Parathyroid adenoma (tissue), 2 donors: ENCODE data around the gene EYA4.

Experiments
- H2AFZ ChIP-seq: fragments of 300-600 bp; sonication (generic); one replicate; pipeline ENCODE4 v1.7.0; 2017; ENCODE audit warnings: antibody characterized with exemption, mild to moderate bottlenecking
- H3K27ac ChIP-seq: fragments of 300-600 bp; sonication (generic); one replicate; pipeline ENCODE4 v1.7.0; 2017
- H3K27me3 ChIP-seq: fragments of 300-600 bp; sonication (generic); one replicate; pipeline ENCODE4 v1.7.0; 2017; ENCODE audit warnings: low read length; ENCODE audit not compliant: control insufficient read depth, insufficient read depth
- H3K36me3 ChIP-seq: fragments of 300-600 bp; sonication (generic); one replicate; pipeline ENCODE4 v1.7.0; 2017; ENCODE audit warnings: low read length; ENCODE audit not compliant: control insufficient read depth, insufficient read depth
- H3K4me1 ChIP-seq: fragments of 300-600 bp; sonication (generic); one replicate; pipeline ENCODE4 v1.7.0; 2017; ENCODE audit warnings: control low read depth
- H3K4me2 ChIP-seq: fragments of 300-600 bp; sonication (generic); one replicate; pipeline ENCODE4 v1.7.0; 2017; ENCODE audit warnings: low read length
- H3K4me3 ChIP-seq: fragments of 300-600 bp; sonication (generic); one replicate; pipeline ENCODE4 v1.7.0; 2017; ENCODE audit warnings: low read depth, low read length
- H3K79me2 ChIP-seq: fragments of 300-600 bp; sonication (generic); one replicate; pipeline ENCODE4 v1.7.0; 2017; ENCODE audit warnings: control low read depth
- H3K9ac ChIP-seq: fragments of 300-600 bp; sonication (generic); one replicate; pipeline ENCODE4 v1.7.0; 2017; ENCODE audit warnings: mild to moderate bottlenecking
- H3K9me3 ChIP-seq: fragments of 300-600 bp; sonication (generic); one replicate; pipeline ENCODE4 v1.7.0; 2017; ENCODE audit warnings: low read length; ENCODE audit not compliant: control insufficient read depth
- CTCF ChIP-seq: fragments of 300-600 bp; sonication (generic); IDR thresholded peaks from one replicate; pipeline ENCODE4 v1.7.0; 2017; ENCODE audit warnings: antibody characterized with exemption, mild to moderate bottlenecking
- donor health status: primary hyperparathyroidism.

EYA4 gene

GRCh38 chr6:133446789-133447188, 205.6 kb downstream of the EYA4 start:
- H3K27ac ChIP-seq = no peak overlapping the region
- H2AFZ ChIP-seq = no peak overlapping the region
- H3K27me3 ChIP-seq = no peaks in the 10 kb centered on the region
- no peaks in the 10 kb centered on the region for H3K4me1 ChIP-seq
- no peak for TF ChIP-seq CTCF
- no peaks in the 10 kb centered on the region for H3K79me2 ChIP-seq
- H3K4me2 ChIP-seq = no peak overlapping the region
- no peak overlapping the region for H3K4me3 ChIP-seq
- no peaks in the 10 kb centered on the region for H3K36me3 ChIP-seq
- H3K9ac ChIP-seq = no peak overlapping the region
- H3K9me3 ChIP-seq = no peaks in the 10 kb centered on the region

GRCh38 chr6:133447924-133448323, 206.8 kb downstream of the EYA4 start:
- no peak for TF ChIP-seq CTCF
- H3K4me2 ChIP-seq = no peak overlapping the region
- H2AFZ ChIP-seq = no peak overlapping the region
- H3K27me3 ChIP-seq = no peaks in the 10 kb centered on the region
- H3K27ac ChIP-seq = no peak overlapping the region
- H3K4me3 ChIP-seq = no peak overlapping the region
- no peak overlapping the region for H3K9ac ChIP-seq
- no peaks in the 10 kb centered on the region for H3K79me2 ChIP-seq
- H3K36me3 ChIP-seq = no peaks in the 10 kb centered on the region
- H3K4me1 ChIP-seq = no peaks in the 10 kb centered on the region
- no peaks in the 10 kb centered on the region for H3K9me3 ChIP-seq

- Histone ChIP-seq H3K4me2 (no peak overlapping the region), H3K9me3 (no peaks in the 10 kb centered on the region), H3K27me3 (no peaks in the 10 kb centered on the region), H3K9ac (no peak overlapping the region), H2AFZ (no peak overlapping the region), H3K36me3 (no peaks in the 10 kb centered on the region), H3K79me2 (no peaks in the 10 kb centered on the region), H3K27ac (no peak overlapping the region), H3K4me1 (no peaks in the 10 kb centered on the region), H3K4me3 (no peak overlapping the region)
- TF ChIP-seq CTCF = no peak
Measured at GRCh38 chr6:133456439-133456838, 215.3 kb downstream of the EYA4 start.

GRCh38 chr6:133456944-133457343, 215.8 kb downstream of the EYA4 start:
- no peaks in the 10 kb centered on the region for H3K36me3 ChIP-seq
- no peaks in the 10 kb centered on the region for H3K27me3 ChIP-seq
- no peaks in the 10 kb centered on the region for H3K4me1 ChIP-seq
- TF ChIP-seq CTCF = no peak
- H2AFZ ChIP-seq = no peak overlapping the region
- H3K4me2 ChIP-seq = no peak overlapping the region
- no peak overlapping the region for H3K4me3 ChIP-seq
- H3K9me3 ChIP-seq = no peaks in the 10 kb centered on the region
- H3K79me2 ChIP-seq = no peaks in the 10 kb centered on the region
- H3K27ac ChIP-seq = no peak overlapping the region
- H3K9ac ChIP-seq = no peak overlapping the region

- Histone ChIP-seq H3K9me3 (no peaks in the 10 kb centered on the region), H3K36me3 (no peaks in the 10 kb centered on the region), H3K9ac (no peak overlapping the region), H2AFZ (no peak overlapping the region), H3K27ac (no peak overlapping the region), H3K4me1 (no peaks in the 10 kb centered on the region), H3K4me3 (no peak overlapping the region), H3K4me2 (no peak overlapping the region), H3K27me3 (no peaks in the 10 kb centered on the region), H3K79me2 (no peaks in the 10 kb centered on the region)
- TF ChIP-seq CTCF = no peak
Measured at GRCh38 chr6:133460101-133460500, 218.9 kb downstream of the EYA4 start.
